Thyroid gland (tissue), 4 donors: Measurements from ENCODE around the gene RNASET2.

Experiments used
- POLR2A ChIP-seq, 2 donors: fragments of 450-650 bp; IDR thresholded peaks; one replicate each; pipeline ENCODE4 v1.6.1; 2017; ENCODE audit warnings: antibody characterized with exemption in 2 of 2, mild to moderate bottlenecking in 2 of 2, moderate library complexity in 1 of 2
- TF ChIP-seq, protein P1 (sequence below), 6 experiments: fragments of 200-600 bp in 3 of 6; fragments of 450-650 bp in 3 of 6; sonication (generic) in 3 of 6; IDR thresholded peaks; one replicate each; pipeline ENCODE4 v1.5.1; 2016 to 2019; ENCODE audit warnings: antibody characterized with exemption in 6 of 6, mild to moderate bottlenecking in 2 of 6, inconsistent platforms in 1 of 6, moderate library complexity in 1 of 6

- TF ChIP-seq, protein P1, sequence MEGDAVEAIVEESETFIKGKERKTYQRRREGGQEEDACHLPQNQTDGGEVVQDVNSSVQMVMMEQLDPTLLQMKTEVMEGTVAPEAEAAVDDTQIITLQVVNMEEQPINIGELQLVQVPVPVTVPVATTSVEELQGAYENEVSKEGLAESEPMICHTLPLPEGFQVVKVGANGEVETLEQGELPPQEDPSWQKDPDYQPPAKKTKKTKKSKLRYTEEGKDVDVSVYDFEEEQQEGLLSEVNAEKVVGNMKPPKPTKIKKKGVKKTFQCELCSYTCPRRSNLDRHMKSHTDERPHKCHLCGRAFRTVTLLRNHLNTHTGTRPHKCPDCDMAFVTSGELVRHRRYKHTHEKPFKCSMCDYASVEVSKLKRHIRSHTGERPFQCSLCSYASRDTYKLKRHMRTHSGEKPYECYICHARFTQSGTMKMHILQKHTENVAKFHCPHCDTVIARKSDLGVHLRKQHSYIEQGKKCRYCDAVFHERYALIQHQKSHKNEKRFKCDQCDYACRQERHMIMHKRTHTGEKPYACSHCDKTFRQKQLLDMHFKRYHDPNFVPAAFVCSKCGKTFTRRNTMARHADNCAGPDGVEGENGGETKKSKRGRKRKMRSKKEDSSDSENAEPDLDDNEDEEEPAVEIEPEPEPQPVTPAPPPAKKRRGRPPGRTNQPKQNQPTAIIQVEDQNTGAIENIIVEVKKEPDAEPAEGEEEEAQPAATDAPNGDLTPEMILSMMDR (IDR thresholded peaks at IDR 0.05) = no peak
- TF ChIP-seq POLR2A (IDR thresholded peaks at IDR 0.05) = no peak
Measured at GRCh38 chr6:166970776-166971175, 14.4 kb upstream of the RNASET2 start.
